ENCODE data around the gene TMEM239.

Gene TMEM239

DNA sequence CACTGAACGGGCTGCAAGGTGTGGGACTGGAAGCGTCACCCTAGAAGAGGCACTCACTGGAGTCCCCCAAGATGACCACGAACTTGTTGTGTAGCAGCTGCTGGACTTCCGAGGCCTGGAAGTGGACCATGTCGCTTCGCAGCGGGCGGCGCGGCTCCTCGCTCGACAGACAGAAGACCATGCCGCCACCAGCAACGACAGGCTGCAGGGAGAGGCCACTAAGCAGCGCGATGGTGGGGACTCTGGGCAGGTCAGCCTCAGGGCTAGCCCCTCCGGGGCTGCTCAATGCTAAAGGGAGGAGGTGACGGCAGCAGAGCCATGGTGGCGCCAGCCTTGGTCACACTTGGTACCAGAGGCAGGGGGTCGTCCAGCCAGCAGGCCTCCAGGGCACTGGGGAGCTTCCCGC is 23.6 kb downstream of the TMEM239 start:
- no peak for TF ChIP-seq CTCF (IDR thresholded peaks at IDR 0.05; ENCODE audit: extremely low read depth, insufficient read depth, missing control alignments)
- in situ Hi-C loops (cut with MboI; ENCODE audit: low pct_unique_long_range_greater_than_20kb, low sequenced_read_pairs, unreplicated experiment): no loop called here
- DNase-seq (ENCODE audit: low spot score): no peak

DNA sequence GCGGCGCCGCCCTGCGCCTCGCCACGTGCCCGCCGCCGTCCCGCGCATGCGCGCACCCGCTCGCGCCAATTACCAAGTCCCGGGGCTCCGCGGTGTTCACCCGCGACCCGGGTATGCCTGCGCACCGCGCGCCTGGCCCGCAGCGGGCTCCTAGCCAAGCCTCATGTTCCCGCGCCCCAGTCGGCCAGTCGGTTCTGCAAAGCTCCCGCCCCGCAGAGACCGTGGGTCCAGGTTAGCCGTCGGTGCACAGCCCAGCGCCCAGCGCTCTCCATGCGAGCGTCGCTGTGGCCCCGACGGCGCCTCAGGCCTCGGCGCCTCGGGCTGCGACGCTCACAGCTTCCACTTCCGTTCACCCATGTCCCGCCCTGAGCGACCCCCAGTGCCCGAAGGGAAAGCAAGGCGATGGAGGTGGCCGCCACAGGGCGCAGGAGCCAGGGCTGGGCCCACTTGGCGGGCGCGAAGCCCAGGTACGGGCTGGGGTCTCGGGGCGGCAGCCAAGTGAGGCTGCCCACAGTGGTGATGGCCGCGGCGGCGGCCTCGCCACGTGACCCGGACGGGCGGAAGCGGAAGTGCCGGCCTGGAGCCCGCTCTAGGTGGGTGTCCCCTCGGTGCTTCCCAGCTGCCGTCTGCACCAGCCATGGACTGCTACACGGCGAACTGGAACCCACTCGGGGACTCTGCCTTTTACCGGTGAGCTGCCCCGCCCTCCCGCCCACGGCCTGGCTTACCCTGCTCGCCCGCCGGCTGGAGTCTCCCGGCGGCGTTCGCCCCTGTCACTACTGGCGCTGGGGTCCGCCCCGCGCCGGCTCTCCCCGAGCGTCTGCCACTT is 24.2 kb downstream of the TMEM239 start, which contains the start of the genes PCED1A and VPS16:
Gene PCED1A (minus strand): TSS at position 518 of the 829 bp plus-strand sequence. CDS start 743 bp downstream, outside the sequence.
Gene VPS16 (plus strand): TSS at position 608 of the 829 bp plus-strand sequence. CDS start 30 bp downstream, at position 638.
- DNase-seq (ENCODE audit: low spot score): peak; percentile 98
- in situ Hi-C loops (cut with MboI; ENCODE audit: low pct_unique_long_range_greater_than_20kb, low sequenced_read_pairs, unreplicated experiment): no loop called here
- no peak for TF ChIP-seq CTCF (IDR thresholded peaks at IDR 0.05; ENCODE audit: extremely low read depth, insufficient read depth, missing control alignments)

DNA sequence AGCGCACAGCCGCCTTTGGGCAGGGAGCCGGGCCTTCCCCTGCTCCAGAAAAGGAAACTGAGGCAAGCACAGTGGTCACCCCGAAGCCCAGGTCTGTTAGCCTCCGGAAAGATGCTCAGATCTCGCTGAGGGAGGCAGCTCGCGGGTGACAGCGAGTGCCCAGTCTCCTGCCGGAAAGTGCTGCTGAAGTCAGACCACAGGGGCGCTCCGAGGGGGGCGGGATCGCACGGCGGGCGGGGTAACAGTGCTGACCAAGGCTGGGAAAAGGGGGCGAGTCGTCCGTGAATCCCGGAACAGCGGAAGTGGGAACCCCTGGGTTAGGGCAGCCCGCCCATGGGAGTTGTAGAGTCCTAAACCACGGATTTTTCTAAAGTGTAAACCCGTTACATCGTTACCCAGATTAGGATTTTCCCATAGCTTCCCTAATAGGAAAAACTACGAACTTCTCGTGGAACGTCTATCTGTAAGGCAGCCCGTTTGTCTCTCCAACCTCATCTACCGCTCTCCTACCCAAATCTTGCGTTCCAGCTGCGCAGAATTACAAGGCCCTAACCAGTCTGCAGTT is 24.9 kb downstream of the TMEM239 start:
- no peak for TF ChIP-seq CTCF (IDR thresholded peaks at IDR 0.05; ENCODE audit: extremely low read depth, insufficient read depth, missing control alignments)
- DNase-seq (ENCODE audit: low spot score): peak; percentile 69
- in situ Hi-C loops (cut with MboI; ENCODE audit: low pct_unique_long_range_greater_than_20kb, low sequenced_read_pairs, unreplicated experiment): no loop called here

- no peak for TF ChIP-seq CTCF (IDR thresholded peaks at IDR 0.05; ENCODE audit: extremely low read depth, insufficient read depth, missing control alignments)
- in situ Hi-C loops (cut with MboI; ENCODE audit: low pct_unique_long_range_greater_than_20kb, low sequenced_read_pairs, unreplicated experiment): no loop called here
- DNase-seq (ENCODE audit: low spot score): no peak
Measured at GRCh38 chr20:2845607-2846006, 29.4 kb downstream of the TMEM239 start.

GRCh38 chr20:2846698-2847097 is 30.5 kb downstream of the TMEM239 start:
- in situ Hi-C loops (cut with MboI; ENCODE audit: low pct_unique_long_range_greater_than_20kb, low sequenced_read_pairs, unreplicated experiment): no loop called here
- DNase-seq (ENCODE audit: low spot score): no peak
- TF ChIP-seq CTCF (IDR thresholded peaks at IDR 0.05; ENCODE audit: extremely low read depth, insufficient read depth, missing control alignments): no peak

GRCh38 chr20:2847802-2848201 is 31.6 kb downstream of the TMEM239 start:
- no peak for DNase-seq (ENCODE audit: low spot score)
- TF ChIP-seq CTCF (IDR thresholded peaks at IDR 0.05; ENCODE audit: extremely low read depth, insufficient read depth, missing control alignments): no peak
- in situ Hi-C loops (cut with MboI; ENCODE audit: low pct_unique_long_range_greater_than_20kb, low sequenced_read_pairs, unreplicated experiment): no loop called here
